DMS153 (cell line): Measurements from ENCODE around the gene TIMP2.
"Not testable (repeated sequence)": the region's sequence is repeated elsewhere in the genome, so short reads cannot be mapped to it uniquely, and the experiment has no call there.

Experiments
- DNase-seq: peaks from one replicate; lab custom pipeline; 2025; lab: John Stamatoyannopoulos, UW

The TIMP2 gene

GRCh38 chr17:78929908-78930775 is 5.0 kb upstream of the TIMP2 start:
- no peak for DNase-seq

GRCh38 chr17:78925662-78926555 is 722 bp upstream of the TIMP2 start:
- DNase-seq, result no peak

- no peak for DNase-seq
Observed at GRCh38 chr17:78924481-78925151, 571 bp downstream of the TIMP2 start.

- peak; percentile 29 for DNase-seq
Observed at GRCh38 chr17:78923660-78924453, 1.3 kb downstream of the TIMP2 start.

- DNase-seq, result no peak
Observed at GRCh38 chr17:78922816-78923498, 2.2 kb downstream of the TIMP2 start.

GRCh38 chr17:78921437-78921971 is 3.7 kb downstream of the TIMP2 start:
- DNase-seq, result no peak

- DNase-seq, result no peak
Observed at GRCh38 chr17:78920528-78920927, 4.7 kb downstream of the TIMP2 start.

- DNase-seq, result no peak
Observed at GRCh38 chr17:78919861-78920450, 5.2 kb downstream of the TIMP2 start.

GRCh38 chr17:78918979-78919378 is 6.2 kb downstream of the TIMP2 start:
- no peak for DNase-seq

GRCh38 chr17:78917451-78918275 is 7.5 kb downstream of the TIMP2 start:
- no peak for DNase-seq

- no peak for DNase-seq
Observed at GRCh38 chr17:78915872-78916632, 9.1 kb downstream of the TIMP2 start.

- no peak for DNase-seq
Observed at GRCh38 chr17:78913115-78913514, 12.1 kb downstream of the TIMP2 start.

- no peak for DNase-seq
Observed at GRCh38 chr17:78912082-78912481, 13.1 kb downstream of the TIMP2 start.

GRCh38 chr17:78911543-78911942 is 13.6 kb downstream of the TIMP2 start:
- not testable (repeated sequence) for DNase-seq

- DNase-seq, result no peak
Observed at GRCh38 chr17:78910497-78911284, 14.5 kb downstream of the TIMP2 start.

GRCh38 chr17:78908426-78908825 is 16.8 kb downstream of the TIMP2 start:
- no peak for DNase-seq

GRCh38 chr17:78905541-78905940 is 19.6 kb downstream of the TIMP2 start:
- DNase-seq, result no peak

- no peak for DNase-seq
Observed at GRCh38 chr17:78905116-78905515, 20.1 kb downstream of the TIMP2 start.
